ENCODE data around the gene DHTKD1.
A peak's percentile ranks its signal among the peaks of the same experiment; 100 is the strongest.

The DHTKD1 gene, protein sequence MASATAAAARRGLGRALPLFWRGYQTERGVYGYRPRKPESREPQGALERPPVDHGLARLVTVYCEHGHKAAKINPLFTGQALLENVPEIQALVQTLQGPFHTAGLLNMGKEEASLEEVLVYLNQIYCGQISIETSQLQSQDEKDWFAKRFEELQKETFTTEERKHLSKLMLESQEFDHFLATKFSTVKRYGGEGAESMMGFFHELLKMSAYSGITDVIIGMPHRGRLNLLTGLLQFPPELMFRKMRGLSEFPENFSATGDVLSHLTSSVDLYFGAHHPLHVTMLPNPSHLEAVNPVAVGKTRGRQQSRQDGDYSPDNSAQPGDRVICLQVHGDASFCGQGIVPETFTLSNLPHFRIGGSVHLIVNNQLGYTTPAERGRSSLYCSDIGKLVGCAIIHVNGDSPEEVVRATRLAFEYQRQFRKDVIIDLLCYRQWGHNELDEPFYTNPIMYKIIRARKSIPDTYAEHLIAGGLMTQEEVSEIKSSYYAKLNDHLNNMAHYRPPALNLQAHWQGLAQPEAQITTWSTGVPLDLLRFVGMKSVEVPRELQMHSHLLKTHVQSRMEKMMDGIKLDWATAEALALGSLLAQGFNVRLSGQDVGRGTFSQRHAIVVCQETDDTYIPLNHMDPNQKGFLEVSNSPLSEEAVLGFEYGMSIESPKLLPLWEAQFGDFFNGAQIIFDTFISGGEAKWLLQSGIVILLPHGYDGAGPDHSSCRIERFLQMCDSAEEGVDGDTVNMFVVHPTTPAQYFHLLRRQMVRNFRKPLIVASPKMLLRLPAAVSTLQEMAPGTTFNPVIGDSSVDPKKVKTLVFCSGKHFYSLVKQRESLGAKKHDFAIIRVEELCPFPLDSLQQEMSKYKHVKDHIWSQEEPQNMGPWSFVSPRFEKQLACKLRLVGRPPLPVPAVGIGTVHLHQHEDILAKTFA

DNA sequence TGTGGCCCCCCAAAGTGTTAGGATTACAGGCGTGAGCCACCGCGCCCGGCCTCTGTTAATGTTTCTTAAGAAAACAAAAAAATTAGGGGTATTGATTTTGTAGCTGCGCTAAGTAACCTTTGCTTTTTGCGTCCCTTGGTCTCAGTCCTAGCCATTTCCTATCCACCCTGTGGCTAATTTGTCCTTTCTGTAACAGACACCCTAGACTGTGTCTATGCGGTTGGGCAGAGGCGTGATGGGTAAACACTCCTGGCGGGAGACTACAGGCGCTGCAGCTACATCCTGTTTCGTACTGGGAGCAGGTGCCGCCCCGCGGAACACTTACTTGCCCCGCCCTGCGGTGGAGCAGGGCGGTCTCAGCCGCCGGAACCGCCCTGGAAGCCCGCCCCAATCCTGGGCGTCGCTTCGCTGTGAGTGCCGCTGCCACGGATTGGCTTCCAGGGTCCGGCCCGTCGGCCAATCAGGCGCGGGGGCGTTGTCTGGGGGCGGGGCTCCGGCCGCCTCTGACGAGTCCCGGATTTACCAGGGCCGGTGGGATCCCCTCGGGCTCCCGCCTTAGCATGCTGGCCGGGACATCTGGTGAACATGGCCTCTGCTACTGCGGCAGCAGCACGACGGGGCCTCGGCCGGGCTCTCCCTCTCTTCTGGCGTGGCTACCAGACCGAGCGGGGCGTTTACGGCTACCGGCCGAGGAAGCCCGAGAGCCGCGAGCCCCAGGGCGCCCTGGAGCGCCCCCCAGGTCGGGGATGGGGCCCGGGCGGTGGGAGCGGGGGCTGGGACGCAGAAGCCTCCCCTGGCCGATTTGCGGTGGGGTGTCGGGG, at the start of gene DHTKD1:
DHTKD1 (plus strand) TSS at position 506 of the 821 bp plus-strand sequence; CDS start at position 586, 80 bp downstream.
- DNase-seq: peak; percentile 82

DNA sequence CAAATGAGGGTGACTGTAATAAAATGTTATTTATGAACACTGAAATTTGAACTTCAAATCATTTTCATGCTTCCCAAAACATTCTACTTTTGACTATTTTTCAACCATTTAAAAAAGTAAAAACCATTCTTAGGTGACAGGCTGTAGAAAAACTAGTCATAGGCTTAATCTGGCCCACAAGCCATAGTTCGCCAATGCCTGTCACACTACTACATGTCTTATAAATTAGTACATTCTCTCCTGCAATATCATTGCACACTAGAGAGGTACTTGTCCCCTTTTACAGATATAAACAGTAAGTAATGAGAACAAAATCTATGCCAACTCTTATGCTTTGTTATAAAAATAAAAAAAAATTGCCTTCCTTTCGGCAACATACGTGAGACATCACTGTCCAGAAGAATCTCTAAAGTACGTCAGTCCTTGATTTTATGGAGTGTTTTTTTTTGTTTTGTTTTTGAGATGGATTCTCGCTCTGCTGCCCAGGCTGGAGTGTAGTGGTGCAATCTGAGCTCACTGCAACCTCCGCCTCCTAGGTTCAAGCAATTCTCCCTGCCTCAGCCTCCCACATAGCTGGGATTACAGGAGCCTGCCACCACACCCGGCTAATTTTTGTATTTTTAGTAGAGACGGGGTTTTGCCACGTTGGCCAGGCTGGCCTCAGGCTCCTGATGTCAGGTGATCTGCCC, 49.3 kb upstream of the DHTKD1 start:
- DNase-seq: no peak

DNA sequence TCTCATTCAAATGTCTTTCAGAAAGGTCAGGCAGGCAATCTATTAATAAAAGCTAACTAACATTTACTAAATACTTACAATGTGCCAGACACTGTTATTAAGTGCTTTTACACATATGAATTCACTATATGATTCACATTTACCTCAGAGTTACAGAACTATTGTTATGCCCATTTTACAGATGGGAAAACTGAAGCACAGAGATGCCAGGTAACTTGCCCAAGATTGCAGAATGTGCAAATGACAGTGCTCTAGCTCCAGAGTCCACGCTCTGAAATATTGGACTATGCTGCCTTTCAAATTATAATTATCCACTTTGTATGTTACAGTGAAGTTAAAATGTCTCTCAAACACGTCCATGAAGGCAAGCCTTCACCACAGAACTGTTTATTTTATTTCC, 48.2 kb upstream of the DHTKD1 start:
- DNase-seq: no peak

DNA sequence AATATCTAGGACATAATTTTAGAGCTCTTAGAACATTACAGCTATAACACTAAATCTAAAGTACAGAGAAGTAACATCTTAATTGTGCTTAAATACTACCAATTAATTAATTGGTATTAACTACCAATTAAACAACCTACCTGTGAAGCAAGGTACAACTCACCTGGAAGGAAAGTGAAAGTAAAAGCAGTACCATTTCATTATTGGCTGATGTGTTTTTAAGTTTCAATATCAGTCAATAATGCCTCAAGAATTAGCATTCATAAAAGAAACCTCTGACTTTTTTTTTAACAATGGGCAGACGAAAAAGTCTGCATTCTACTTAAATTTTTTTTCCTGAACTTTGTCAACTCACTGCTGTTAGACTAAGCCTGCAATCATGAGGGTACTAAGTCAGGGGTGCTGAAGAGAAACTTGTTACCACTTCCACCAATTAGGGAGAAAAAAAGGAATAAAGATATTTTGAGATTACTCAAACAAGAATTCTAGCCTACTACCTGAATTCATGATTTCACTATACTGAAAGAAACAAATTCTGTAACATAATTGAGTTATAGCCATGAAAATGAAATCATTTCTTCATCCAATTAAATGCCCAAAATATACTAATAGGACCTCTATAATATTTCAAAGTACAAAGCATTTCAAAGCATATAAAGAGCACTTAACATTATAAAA, 46.0 kb upstream of the DHTKD1 start:
- DNase-seq: no peak

DNA sequence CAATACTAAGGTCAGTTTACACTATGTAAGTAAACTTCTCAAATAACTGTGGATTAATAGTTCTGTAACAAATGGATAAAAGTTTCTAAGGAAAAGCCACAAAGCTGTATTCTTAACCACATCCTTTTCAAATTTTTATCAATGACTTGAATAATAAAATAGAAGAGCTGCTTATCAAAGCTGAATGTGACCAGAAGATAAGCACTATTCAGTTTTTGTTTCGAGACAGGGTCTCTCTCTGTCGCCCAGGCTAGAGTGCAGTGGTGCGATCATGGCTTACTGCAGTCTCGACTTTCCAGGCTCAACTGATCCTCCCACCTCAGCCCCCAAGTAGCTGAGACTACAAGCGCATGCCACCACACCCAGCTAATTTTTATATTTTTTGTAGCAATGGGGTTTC, 43.2 kb upstream of the DHTKD1 start:
- DNase-seq: no peak

DNA sequence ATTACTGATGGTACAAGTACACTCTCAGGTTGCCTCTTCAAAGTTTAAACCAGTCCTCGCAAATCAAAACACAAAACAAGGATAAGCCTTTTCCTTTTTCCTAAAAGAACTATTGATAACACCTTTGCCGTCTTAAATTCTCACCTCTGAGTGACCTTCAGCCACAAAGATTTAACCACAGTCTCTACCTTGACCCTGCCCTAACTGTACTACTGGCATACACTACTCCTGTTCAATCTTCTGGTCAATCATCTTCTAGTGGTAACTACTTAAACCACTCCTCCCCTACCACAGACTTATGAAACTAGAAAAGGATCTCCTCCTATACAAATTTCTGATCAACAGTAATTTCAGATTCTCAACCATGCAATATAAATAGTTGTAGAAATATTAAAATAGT, 41.2 kb upstream of the DHTKD1 start:
- DNase-seq: no peak

DNA sequence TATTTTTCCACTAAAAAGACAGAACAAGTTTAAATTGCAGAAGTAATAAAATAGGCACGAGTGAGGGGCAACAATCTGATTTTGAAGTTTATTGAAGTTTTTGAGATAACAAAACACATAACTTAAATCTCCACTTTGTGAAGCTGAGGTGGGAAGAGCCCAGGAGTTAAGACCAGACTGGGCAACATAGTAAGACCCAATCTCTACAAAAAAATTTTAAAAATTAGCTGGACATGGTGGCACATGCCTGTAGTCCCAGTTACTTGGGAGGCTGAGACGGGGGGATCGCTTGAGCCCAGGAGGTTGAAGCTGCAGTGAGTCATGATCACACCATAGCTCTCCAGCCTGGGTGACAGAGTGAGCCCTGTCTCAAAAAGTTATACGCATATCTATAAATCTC, 37.4 kb upstream of the DHTKD1 start:
- no peak for DNase-seq

DNA sequence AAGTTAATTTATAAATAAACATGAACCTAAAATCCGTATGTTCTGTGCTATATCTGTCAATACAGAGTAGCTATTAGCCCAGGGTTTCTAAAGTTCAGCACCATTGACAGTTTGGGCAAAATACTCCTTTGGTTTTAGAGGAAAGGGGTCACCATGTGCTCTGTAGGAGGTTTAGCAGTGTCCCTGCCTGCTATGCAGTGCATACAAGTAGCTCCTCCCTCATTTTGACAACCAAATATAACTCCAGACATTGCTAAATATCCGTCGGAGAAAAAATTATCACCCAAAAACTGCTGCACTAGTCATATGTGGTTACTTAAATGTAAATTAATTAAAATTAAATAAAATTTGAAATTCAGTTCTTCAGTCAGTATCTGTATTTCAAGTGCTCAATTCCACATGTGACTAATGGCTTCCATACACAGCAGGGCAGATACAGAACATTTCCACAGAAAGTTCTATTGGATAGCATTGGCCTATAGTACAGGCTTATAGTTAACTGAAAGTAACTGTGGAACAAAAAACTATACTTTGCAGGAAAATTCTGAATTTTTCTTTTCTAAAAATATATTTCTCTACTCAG, 32.6 kb upstream of the DHTKD1 start:
- no peak for DNase-seq

DNA sequence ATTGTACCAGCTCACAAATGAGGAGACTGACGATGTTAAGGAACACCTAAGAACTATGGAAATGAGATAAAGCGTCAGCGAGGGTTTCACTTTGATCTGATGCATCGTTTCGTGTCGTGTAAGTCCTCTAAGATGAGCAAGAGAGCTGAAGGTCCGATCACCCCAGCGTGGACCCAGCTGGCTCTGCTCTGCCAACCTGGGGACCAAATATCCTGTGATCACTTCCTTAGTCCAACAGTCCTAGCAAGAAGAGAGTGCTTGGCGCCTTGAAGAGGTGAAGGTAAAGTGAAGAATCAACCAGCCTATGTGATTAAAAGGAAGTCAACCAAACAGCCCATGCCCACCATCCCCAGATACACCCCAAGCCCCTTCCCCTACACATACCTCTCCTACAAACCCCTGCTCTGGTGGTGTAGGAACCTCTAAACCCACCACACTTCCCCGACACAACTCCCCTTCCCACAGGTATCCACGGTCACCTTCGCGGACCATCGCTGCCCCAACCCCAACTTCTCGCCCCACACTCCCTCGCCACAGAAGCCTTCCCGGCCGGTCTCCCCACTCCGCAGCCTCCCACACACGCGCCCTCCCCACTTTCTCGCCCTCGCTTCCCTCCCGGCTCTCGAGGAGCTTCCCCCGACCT, 26.9 kb upstream of the DHTKD1 start:
- no peak for DNase-seq

DNA sequence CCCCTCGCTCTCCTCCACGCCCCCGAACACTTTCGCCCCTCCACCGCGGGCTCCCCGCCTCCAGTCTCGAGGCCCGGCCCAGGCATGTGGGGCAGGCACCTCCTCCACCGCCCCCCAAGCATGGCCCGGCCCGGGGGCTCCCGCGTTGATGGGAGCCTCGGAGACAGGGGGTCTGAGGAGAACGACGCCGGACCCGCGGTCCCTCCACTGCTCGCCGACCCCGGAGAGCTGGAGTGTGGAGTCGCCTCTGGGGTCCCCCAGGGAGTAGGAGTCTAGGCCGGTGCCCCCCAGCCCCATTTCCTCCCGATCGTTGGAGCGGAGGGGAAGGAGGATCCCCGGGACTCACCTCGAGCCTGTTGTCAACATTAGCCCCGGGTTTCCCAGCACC, 26.4 kb upstream of the DHTKD1 start:
- no peak for DNase-seq

DNA sequence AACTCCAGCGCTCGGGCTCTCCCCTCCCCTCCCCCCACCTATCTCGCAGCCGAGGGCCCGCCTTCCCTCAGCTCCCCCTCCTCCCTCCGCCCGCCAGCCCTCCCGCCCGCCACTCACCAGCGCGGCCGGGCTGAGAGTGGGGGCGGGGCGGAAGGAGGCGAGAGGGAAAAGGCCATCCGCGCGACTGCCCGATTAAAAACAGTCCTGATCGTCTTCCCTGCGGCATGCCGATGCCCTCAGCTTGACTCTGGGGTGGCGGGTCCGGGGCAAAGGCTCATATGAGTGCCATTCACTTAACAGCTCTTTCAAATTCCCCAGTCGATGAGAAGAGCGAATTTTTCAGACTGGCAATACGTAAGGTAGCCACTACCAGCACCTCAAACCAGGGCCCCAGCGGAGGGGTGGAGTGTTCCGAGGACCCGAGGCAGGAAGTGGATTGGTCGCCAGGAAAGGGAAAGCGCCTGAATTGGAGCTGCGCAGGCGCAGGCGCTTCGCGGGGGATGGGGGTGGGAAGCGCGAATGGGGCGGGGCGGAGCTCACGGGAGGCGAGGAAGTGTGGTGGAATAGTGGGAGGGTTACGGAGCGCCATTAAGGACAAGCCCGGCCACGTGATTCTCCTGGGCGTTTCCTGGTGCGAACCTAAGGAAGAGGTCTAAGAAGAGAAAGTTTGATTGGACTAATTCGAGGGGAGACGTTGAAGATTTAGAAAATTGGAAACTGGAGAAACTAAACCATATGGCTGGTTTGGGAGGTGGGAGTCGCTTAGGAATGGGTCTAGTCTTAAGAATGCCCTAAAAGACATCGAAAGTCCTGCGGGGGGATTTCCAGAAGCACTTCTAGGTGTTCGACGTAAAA, 25.7 kb upstream of the DHTKD1 start, which contains the start of gene UPF2:
UPF2 (minus strand) TSS at position 13 of the 855 bp plus-strand sequence. CDS start 7,386 bp downstream, outside the sequence.
- DNase-seq: peak; percentile 88

DNA sequence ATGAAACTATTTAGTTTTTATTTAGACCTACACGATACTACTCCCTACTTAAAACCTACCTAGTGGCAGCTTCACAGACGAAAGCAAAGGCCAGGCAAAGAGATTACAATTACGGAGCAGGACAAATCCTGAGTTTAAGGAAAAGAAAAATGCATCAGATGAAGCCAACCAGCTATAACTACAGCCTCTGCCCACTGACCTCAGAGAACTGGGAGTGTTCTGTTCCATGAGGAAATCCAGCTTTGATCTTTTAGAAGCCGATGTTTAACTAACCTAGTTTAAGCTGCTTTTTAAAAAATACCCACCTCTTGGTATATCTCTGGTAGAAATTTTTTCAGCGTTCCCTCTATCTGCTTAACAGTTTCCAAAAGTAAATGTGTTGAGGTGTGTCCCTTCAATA, 23.2 kb upstream of the DHTKD1 start:
- DNase-seq: no peak

DNA sequence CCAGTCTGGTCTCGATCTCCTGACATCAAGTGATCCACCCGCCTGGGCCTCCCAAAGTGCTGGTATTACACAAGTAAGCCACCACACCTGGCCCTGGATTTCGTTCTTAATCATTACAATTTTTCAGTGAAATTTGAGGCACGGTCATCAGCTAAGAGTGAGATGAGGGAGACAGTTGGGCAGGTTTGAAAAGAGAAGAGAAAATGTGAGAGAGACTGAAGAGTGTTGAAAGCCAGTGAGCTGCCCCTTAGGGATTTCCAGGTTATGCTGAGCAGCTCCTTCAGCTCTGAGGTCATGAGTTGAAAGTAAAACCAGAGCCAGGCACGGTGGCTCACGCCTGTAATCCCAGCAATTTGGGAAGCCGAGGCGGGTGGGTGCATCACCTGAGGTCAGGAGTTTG, 20.2 kb upstream of the DHTKD1 start:
- no peak for DNase-seq

DNA sequence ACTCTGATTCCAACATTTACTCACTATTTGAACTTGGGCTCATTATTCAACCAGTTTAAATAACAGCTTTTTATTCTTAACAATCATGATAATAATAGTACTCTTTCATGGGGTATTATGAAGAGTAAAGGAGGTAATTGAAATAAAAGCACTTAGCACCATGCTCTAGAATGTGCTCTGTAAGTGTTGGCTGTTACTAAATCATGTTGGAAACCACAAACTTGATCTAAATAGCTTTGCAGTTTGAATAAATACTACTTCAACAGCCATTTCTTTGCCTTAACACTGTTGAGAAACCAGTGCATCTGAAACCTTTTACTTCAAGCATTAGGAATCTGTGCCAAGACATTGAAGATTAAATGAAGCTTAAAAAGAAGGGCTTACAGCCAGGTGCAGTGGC, 18.2 kb upstream of the DHTKD1 start:
- DNase-seq: peak; percentile 88

DNA sequence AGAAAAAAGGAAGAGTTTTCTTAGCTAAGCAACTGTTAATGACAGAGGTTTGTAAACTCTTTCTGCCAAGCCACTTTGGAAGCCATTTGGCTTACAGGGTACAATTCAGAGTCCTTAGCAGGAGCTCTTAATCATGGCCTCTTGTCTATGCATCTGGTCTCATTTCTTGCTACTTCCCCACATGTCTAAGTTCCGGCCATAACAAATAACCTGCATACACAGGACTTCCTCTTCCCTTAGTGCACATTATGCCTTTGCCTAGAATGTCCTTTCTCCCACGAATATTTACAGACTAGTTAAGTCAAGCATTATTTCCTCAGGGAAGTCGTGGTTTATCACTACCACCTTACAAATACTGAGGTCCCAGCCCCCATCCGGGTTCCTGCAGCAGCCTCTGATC, 17.5 kb upstream of the DHTKD1 start:
- peak; percentile 30 for DNase-seq

DNA sequence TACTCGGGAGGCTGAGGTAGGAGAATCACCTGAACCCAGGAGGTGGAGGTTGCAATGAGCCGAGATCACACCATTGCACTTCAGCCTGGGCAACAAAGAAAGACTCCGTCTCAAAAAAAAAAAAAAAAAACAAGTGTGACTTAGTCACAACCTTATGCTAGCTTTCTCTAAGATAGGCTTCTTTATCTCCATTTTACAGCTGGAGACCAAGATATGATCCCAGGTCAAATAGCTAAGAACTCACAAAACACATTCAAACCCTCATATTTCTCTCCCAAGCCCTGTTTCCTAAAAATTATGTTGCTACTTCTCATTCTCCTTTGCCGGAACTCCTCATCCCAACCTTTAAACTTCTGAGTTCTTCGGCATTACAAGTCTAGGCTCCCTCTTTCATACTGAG, 13.0 kb upstream of the DHTKD1 start:
- no peak for DNase-seq

DNA sequence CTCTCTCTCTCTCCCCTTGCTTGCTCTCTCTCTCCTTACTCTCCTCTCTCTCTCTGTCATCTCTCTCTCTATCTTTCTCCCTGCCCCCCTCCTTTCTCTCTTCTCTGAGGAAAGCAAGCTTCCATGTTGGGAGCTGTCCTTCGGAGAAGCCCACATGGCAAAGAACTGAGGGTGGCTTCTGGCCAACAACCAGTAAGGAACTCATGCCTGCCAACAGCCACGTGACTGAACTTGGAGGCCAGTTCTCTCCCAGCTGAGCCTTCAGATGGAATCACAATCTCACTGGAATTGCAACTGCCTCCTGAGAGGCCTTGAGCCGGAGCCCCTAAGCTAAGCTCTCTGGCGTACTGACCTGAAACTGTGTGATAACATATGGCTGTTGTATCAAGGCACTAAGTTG, 12.0 kb upstream of the DHTKD1 start:
- no peak for DNase-seq

DNA sequence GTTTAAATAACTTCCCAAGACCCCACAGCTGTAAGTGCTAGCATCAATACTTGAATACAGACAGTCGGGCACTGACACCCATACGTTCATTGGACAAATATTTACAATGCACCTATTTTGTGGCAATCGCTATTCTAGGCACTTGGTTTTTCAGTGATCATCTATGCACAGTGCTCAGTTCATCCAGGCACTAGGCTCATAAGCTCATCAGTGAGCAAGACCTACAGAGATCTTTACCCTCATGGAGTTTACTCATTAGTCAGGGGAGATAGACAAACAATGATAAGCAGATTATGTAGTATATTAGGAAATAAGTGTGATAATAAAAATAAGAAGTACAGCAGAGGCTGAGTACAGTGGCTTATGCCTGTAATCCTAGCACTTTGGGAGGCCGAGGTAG, 7.6 kb upstream of the DHTKD1 start:
- DNase-seq: no peak

DNA sequence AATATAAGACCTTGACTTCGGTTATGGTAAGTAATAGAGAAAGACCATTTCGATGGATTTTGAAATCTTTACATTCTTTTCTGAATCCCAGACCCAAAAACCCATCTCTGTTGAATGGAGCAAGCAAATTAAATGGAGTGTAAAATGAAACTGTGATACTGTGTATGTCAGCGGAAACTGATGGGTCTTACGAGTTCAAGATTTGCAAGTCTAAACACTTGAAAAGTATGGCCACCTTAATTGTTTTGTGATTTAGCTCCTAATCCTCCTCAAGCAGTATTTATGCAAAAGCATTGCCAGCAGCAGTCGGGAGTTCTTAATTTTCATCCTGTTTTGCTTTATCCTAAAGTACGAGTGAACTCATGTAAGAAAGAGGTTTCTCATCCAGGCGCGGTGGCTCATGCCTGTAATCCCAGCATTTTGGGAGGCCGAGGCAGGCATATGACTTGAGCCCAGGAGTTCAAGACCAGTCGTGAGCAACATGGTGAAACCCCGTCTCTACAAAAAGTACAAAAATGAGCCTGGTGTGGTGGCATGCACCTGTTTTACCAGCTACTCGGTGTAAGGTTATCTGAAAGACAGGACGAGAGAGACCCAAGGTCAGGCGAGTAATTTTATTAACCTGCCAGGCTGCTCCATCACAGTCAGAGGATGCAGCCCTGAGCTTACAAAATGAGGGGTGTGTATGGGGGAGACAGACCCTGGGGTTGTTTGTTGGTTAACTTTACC, 5.8 kb upstream of the DHTKD1 start:
- no peak for DNase-seq

All from DMS79 treated with DMSO at 0.1 percent for 48 hours (cell line).